Embryonic facial prominence (tissue), 1 donor: ENCODE data around the gene TWSG1.
"Not testable (repeated sequence)": the region's sequence is repeated elsewhere in the genome, so short reads cannot be mapped to it uniquely, and the experiment has no call there.

ENCODE experiments used
- DNase-seq: peaks from one replicate; pipeline ENCODE4 v3.0.0-alpha.2; 2016; ENCODE audit errors: extremely low spot score

The TWSG1 gene

GRCh38 chr18:9389706-9390105, 55.1 kb downstream of the TWSG1 start:
- no peak for DNase-seq

DNA sequence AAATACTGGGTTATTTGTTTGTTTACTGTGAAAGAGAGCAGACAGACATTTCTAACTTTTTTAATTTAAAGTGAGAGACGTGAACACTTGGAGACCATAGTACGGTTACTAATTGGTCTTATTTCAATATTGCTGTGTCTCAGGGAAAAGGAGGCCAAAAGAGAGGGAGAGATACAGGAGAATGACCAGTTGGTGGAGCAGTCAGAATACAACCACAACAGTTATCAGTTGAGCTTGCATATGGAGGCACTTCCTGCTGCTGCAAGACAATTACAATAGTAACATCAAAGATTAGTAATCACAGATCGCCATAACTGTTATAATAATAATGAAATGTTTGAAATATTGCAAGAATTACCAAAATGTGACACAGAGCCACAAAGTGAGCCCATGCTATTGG, 58.2 kb downstream of the TWSG1 start:
- no peak for DNase-seq

- DNase-seq = no peak
Measured at GRCh38 chr18:9394046-9394445, 59.5 kb downstream of the TWSG1 start.

DNA sequence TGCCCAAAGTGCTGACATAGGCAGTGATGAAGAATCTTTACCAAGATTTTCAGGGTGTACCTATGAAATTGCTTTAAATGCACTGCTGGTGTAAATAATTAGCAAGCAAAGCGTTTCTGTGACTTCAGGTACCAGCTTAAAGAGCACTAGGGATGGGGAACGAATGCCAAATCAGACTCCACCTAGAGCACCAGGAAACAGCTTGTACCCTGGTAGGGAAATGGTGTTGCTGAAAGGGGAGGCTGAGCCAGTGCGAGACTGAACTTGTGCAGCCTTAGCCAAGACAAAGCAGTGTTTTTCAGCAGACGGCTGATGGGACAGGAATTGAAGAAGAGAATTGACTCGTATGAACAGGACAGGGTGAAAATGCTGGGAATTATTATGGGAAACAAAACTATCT, 65.6 kb downstream of the TWSG1 start:
- DNase-seq = no peak

- DNase-seq = no peak
Measured at GRCh38 chr18:9401176-9401575, 66.6 kb downstream of the TWSG1 start.

GRCh38 chr18:9402358-9403007, 67.9 kb downstream of the TWSG1 start:
- not testable (repeated sequence) for DNase-seq

GRCh38 chr18:9403795-9404564, 69.4 kb downstream of the TWSG1 start:
- no peak for DNase-seq

DNA sequence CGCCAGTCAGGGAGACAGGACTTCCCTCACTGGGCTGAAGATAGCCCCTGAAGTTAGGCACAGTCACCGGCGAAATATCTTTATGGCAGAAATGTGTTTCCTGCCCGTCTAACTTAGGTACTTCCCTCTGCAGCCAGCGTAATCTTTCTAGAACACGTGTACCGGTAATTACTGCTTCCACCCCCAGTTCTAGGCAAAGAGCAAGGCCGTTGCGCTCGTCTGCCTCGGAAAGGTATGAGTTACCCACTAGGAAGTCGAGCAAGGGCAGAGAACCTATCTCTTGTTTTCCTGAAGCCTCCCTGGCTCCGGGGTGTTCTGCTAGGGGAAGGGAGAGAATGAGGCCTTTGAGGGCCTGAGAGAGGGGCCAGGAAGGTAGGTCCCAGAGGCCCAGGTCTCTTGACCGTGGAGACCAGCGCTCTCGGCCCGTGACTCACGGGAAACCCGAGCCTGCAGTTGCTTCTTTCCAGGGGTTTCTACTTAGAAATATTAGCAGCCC, 70.0 kb downstream of the TWSG1 start:
- no peak for DNase-seq

- DNase-seq = no peak
Measured at GRCh38 chr18:9405130-9405529, 70.6 kb downstream of the TWSG1 start.

DNA sequence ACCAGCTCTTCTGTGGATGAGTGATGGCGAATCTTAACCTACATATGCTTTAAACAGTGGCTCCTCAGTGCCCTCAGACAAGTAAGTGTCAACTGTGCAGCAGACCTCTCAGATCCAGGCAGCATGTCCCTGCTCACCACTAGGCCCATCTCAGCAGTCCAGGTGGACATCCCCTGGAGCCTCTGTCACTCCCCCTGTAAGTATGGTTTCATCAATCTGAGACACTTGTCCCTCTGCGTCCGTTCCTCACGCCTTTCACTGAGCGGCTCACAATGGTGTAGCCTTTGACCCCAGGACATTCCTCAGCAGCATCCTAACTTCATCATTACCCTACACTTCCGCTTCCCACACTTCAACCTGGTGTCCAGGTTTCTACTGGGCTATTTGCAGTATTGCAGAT, 71.4 kb downstream of the TWSG1 start:
- DNase-seq = no peak

GRCh38 chr18:9410515-9410914, 75.9 kb downstream of the TWSG1 start:
- no peak for DNase-seq

GRCh38 chr18:9413576-9413975, 79.0 kb downstream of the TWSG1 start:
- no peak for DNase-seq

DNA sequence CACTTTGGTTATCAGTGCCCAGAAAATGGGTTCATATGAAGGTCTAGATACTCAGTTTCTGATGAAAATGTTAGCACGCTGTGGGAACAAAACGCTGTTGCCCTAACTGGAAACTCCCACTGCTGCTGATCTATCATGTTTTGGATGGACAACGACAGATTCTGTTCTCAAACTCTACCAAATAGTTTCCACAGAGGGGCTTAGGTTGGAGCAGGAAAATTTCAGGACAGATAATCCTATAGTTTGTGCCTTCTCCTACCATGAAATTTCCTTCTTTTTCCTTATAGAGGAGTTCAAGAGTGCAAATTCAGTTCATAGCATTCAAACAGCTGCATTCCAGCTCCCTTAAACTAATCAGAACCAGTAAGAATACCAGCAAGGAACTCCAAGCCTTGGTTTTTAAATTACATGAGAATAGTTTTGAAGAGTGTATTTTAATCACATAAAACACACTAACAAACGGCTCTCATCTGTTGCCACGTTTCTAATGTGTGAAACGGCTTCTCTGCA, 82.0 kb downstream of the TWSG1 start:
- DNase-seq = peak; percentile 36

DNA sequence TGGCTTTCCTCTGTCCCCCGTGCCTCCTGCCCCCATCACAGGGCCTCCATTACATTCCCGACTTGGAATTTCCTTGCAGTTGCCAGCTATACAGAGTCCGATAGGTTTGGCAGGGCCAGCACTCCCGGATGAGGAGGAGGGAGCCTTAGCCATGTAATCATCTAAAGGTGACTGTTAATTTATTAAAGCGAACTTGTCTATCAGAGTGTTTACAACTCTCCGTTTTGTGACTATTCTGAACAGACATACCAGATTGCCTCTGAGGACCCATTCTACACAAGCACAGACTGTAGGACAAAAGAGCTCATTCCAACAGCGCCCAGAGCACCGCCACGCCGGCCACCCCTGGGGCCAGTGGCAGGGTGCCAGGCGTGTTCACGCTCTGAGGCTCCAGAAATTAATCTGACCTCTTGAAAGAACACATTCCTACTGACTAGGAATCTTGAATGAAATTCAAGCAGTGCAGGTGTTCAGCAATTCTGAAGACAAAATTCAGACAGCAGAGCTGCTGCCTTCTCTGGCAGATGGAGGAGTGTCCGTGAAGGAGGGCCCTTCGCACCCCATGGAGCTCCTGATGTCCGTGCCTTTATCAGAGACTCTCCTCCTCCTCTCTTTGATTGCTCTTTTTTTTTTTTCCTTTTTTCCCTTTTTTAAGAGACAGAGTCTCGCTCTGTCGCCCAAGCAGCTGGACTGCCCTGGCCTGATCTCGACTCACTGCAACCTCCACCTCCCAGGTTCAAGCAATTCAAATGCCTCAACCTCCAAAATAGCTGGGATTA, 82.7 kb downstream of the TWSG1 start:
- peak; percentile 57 for DNase-seq

DNA sequence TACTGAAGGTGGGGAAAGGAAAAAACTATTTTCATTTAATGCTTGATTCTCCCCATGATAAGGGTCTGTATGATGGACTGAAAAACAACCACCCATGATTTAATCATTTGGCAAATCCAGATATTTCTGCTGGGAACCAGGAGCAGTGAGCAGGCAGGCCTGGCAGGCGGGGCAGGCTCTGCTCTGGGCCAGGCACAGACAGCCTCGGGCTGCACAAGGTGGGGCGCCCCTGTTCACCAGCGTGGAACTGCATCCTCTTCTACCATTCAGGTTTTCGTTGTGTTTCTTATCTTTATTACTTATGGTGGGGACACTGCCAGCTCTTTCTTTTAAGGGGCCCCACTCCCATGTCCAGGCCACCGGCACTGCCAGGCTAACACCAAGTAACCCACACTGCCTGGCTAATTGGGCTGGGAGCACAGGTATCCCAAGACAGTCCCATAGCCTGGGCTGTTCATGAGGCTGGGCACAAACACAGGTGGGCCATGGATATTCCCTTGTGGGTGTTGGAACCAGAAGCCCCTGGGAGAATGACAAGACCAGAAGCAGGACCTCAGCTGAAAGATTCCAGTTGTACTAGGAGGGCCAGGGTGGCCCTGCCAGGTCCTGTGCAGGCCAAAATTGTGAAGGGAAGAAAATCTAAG, 83.6 kb downstream of the TWSG1 start:
- no peak for DNase-seq

- no peak for DNase-seq
Measured at GRCh38 chr18:9419956-9420631, 85.5 kb downstream of the TWSG1 start.

GRCh38 chr18:9421096-9421900, 86.7 kb downstream of the TWSG1 start:
- no peak for DNase-seq

GRCh38 chr18:9421901-9422327, 87.3 kb downstream of the TWSG1 start:
- DNase-seq = no peak

DNA sequence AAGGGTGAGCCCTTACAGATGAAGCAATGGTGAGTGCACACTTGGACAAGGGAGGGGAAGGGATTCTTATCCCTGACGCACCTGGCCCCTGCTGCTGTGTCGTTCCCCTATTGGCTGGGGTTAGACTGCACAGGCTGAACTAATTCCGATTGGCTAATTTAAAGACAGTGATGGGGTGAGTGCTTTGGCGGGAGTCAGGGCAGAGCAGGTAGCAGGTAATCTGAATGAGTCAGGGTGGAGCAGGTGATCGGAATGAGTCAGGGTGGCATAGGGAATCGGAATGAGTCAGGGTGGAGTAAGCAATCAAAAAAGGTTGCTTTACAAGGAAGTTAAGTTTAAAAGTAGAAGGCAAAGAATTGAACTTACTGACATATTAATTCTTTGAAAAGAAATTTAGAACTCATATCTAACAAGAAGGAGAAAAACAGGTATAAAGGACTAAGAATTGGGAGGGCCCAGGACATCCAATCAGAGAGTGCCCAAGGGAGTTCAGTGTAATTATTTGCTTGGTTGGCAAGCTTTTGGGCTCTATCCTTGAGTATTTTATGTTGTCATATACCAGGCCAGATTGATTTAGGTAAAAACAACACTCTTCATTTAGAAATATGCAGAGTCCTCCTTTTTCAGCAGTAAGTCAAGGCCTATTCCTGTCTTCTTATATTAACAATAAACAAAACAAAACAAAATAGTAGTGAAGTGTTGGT, 88.4 kb downstream of the TWSG1 start:
- no peak for DNase-seq

DNA sequence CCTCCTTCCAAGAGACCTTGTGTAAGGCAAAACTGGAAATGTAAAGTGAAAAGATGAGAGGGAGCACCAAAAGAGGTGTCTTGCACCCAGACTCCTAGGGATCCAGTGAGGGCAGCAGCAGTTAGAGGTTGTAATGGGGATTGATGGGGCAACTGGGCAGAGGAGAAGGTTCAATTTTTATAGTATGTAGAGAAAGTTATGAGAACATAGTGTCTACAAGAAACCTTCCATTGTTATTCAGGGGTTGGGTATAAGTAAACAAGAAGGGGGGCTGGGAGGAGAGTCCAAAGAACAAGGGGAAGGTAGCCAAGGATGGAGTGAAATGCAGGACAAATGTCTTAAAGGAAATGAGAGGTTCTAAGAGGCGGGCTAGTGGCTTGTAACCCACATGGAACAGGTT, 89.1 kb downstream of the TWSG1 start:
- DNase-seq = not testable (repeated sequence)
